H1 (cell line): ENCODE measurements around the gene UBR7. TPM values are rescaled to one million over a fixed set of nuclear protein-coding genes. Genes with fewer than 3 reads are reported as not detected.

Experiments
- BRCA1 ChIP-seq: IDR thresholded peaks from 2 replicates; pipeline ENCODE4 v1.6.1; 2012; ENCODE audit warnings: low read depth, low read length, improper control_type of control experiment
- CEBPB ChIP-seq: IDR thresholded peaks from 2 replicates; pipeline ENCODE4 v1.6.1; 2012; ENCODE audit warnings: low read depth, low read length
- CREB1 ChIP-seq: IDR thresholded peaks from 2 replicates; pipeline ENCODE4 v1.6.1; 2012; ENCODE audit warnings: inconsistent platforms
- EZH2 ChIP-seq: fragments of 200-600 bp; sonication (generic); IDR thresholded peaks from 2 replicates; pipeline ENCODE4 v1.7.1; 2012; ENCODE audit warnings: low read depth, mild to moderate bottlenecking, moderate library complexity, low read length, inconsistent platforms; ENCODE audit not compliant: severe bottlenecking
- GTF2F1 ChIP-seq: IDR thresholded peaks from 2 replicates; pipeline ENCODE4 v1.6.1; 2012; ENCODE audit warnings: low read depth, low read length, improper control_type of control experiment, borderline replicate concordance
- KDM1A ChIP-seq: fragments of 200-600, 300-600 bp; sonication (generic); IDR thresholded peaks from 2 replicates; pipeline ENCODE4 v1.7.1; 2016; ENCODE audit warnings: mild to moderate bottlenecking, low read length, borderline replicate concordance
- KDM4A ChIP-seq: IDR thresholded peaks from one replicate; pipeline ENCODE4 v1.7.1; 2012; ENCODE audit warnings: low read depth, mild to moderate bottlenecking, moderate library complexity, low read length, inconsistent platforms; ENCODE audit not compliant: severe bottlenecking
- NANOG ChIP-seq: IDR thresholded peaks from 2 replicates; pipeline ENCODE4 v1.6.1; 2011; ENCODE audit warnings: low read length, low read depth, mild to moderate bottlenecking, inconsistent platforms; ENCODE audit not compliant: insufficient read depth, poor library complexity, severe bottlenecking
- POLR2A ChIP-seq, 2 experiments: IDR thresholded peaks; 1 replicate in 1 of 2; 2 replicates in 1 of 2; pipeline ENCODE4 v1.6.1; 2011; ENCODE audit warnings: low read depth in 2 of 2, low read length in 2 of 2, mild to moderate bottlenecking in 2 of 2; ENCODE audit errors: control extremely low read depth in 1 of 2
- SIN3A ChIP-seq, 2 experiments: IDR thresholded peaks in 1 of 2; conservative IDR thresholded peaks in 1 of 2; 2 replicates each; pipeline ENCODE4 v1.6.1; 2011 to 2012; ENCODE audit warnings: low read length in 2 of 2, improper control_type of control experiment in 1 of 2, low read depth in 1 of 2, mild to moderate bottlenecking in 1 of 2
- SIX5 ChIP-seq: IDR thresholded peaks from 2 replicates; pipeline ENCODE4 v1.6.1; 2011; ENCODE audit warnings: mild to moderate bottlenecking, low read depth, low read length
- SRF ChIP-seq: IDR thresholded peaks from 2 replicates; pipeline ENCODE4 v1.6.1; 2011; ENCODE audit warnings: mild to moderate bottlenecking, low read depth, low read length, moderate library complexity
- TAF1 ChIP-seq: IDR thresholded peaks from 2 replicates; pipeline ENCODE4 v1.6.1; 2011; ENCODE audit warnings: mild to moderate bottlenecking, low read depth, low read length
- polyA plus RNA-seq, 7 experiments: library from polyadenylated mRNA; depleted of rRNA in 3 of 7; stranded (reverse) in 5 of 7; unstranded in 2 of 7; fragments of >200 nt in 5 of 7; fragments of 200-250 nt in 2 of 7; gene quantifications; 1 replicate in 5 of 7; 2 replicates in 1 of 7; 4 replicates in 1 of 7; pipeline versions ENCODE4 v1.2.1 to v1.2.3, GENCODE V29; 2011 to 2013; ENCODE audit warnings: missing spikeins in 2 of 7, mixed read lengths in 2 of 7
- total RNA-seq: library from RNA; stranded (reverse); fragmentation: NEBNext Ultra II Directional; extraction: Animal tissue kit (Norgen Biotek cat#: 25700); gene quantifications from 2 replicates; pipeline ENCODE4 v1.2.1, GENCODE V29; 2021

UBR7 gene
- total and polyA plus RNA-seq, 2 of the 8 experiments (the other 6 are each of a cell fraction or from before 2014, with no cell fraction given): 20.1 to 28.4 TPM

- no peak for TF ChIP-seq SIX5
- TF ChIP-seq TAF1: peak; percentile 62
- no peak for TF ChIP-seq GTF2F1
- no peak for TF ChIP-seq CEBPB
- TF ChIP-seq KDM1A: 0 out of 2 replicates have a peak, but pooled peaks have one; percentile 24
- TF ChIP-seq CREB1: peak; percentile 77
- TF ChIP-seq KDM4A: peak; percentile 84
- TF ChIP-seq SIN3A (conservative IDR thresholded peaks at IDR 0.05 in 1 of 2, IDR thresholded peaks at IDR 0.05 in 1 of 2; ENCODE audit: low read depth in 1 of 2, low read length in 2 of 2): peak in 1 of 2 experiments; percentile 63; a peak in 3 of 4 replicates
- TF ChIP-seq POLR2A (IDR thresholded peaks at IDR 0.05; ENCODE audit: control extremely low read depth in 1 of 2, low read depth in 2 of 2, low read length in 2 of 2): peak; percentile 64 to 75
- no peak for TF ChIP-seq EZH2
- no peak for TF ChIP-seq NANOG
- TF ChIP-seq SRF: no peak
- no peak for TF ChIP-seq BRCA1
Measured at GRCh38 chr14:93184391-93185348, 22.4 kb upstream of the UBR7 start, which contains the start of the genes LYSET and MOAP1 (continued).
